ENCODE data around the gene SH3RF3.
A peak's percentile ranks its signal among the peaks of the same experiment; 100 is the strongest.

The SH3RF3 gene

DNA sequence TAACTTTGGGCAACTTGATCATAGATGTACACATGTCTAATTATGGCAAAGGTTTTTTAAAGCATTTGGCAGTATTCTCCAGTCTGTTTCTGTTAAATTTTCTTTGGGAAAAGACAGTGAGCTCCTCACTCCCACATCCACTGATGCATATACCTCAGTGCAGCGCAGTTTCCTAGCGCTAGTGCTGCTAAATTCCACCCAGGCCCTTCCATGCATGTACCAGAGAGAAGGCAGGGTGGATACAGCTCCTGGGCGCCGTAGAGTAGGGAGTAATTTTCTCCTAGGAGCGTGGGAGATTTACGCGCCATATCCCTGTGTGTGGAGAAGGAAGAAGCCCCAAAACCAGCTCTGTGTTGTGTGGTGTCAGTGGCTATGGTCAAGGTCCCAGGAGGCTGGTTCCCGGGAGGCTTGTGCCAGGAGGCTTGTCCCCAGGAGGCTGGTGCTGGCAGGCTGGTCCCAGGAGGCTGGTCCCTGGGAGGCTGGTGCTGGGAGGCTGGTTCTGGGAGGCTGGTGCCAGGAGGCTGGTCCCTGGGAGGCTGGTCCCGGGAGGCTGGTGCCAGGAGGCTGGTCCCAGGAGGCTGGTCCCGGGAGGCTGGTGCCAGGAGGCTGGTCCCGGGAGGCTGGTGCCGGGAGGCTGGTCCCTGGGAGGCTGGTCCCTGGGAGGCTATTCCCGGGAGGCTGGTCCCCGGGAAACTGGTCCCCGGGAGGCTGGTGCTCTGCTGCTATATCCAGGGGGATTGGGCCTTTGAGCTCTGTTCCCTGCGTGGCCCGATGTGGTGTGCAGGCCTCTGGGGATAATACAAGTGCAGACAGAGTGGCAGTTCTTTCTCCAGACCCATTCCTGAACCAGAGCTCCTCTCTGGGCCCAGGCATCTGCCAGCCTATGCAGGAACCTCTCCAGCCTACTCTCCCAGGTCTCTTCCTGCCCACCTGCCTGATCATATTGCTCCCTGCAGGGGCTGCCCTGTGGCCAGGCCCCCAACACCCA, 323.6 kb downstream of the SH3RF3 start:
- TF ChIP-seq, protein P1, sequence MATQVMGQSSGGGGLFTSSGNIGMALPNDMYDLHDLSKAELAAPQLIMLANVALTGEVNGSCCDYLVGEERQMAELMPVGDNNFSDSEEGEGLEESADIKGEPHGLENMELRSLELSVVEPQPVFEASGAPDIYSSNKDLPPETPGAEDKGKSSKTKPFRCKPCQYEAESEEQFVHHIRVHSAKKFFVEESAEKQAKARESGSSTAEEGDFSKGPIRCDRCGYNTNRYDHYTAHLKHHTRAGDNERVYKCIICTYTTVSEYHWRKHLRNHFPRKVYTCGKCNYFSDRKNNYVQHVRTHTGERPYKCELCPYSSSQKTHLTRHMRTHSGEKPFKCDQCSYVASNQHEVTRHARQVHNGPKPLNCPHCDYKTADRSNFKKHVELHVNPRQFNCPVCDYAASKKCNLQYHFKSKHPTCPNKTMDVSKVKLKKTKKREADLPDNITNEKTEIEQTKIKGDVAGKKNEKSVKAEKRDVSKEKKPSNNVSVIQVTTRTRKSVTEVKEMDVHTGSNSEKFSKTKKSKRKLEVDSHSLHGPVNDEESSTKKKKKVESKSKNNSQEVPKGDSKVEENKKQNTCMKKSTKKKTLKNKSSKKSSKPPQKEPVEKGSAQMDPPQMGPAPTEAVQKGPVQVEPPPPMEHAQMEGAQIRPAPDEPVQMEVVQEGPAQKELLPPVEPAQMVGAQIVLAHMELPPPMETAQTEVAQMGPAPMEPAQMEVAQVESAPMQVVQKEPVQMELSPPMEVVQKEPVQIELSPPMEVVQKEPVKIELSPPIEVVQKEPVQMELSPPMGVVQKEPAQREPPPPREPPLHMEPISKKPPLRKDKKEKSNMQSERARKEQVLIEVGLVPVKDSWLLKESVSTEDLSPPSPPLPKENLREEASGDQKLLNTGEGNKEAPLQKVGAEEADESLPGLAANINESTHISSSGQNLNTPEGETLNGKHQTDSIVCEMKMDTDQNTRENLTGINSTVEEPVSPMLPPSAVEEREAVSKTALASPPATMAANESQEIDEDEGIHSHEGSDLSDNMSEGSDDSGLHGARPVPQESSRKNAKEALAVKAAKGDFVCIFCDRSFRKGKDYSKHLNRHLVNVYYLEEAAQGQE (IDR thresholded peaks at IDR 0.05; ENCODE audit: insufficient read depth in 1 of 2, low read depth in 2 of 2, low read length in 2 of 2) = no peak

DNA sequence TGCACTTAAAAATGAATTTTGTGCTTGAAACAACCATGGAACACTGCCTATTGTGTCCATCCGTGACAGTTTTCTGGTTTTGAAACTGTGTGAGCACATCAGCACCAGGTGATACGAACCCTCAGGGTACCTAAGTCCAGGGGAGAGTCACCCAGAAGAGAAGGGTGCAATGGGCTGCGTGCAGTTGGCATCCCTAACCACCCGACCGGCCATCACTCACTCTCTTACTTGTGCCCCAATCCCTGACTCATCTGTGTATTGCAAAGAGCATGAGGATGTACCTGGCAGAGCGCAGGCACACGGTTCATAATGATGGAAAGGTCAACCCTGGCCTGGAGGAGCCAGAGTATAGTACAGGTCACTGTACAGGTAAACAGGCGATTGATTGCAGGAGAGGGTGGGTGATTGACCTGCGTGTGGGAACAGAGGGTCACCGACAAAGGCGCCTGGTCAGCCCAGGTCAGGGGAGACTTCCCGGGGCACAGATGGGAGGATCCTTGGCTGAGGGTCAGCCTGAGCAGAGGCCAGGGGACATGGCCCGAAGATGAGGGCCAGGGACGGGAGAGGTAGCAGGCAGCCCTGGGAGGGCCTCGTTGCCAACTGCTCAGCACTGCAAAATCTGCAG, 324.5 kb downstream of the SH3RF3 start:
- TF ChIP-seq TAF1 (IDR thresholded peaks at IDR 0.05; ENCODE audit: borderline replicate concordance, insufficient read depth, low read length) = no peak
- no peak for TF ChIP-seq POLR2AphosphoS5 (IDR thresholded peaks at IDR 0.05; ENCODE audit: low read depth, low read length)
- TF ChIP-seq FOXP2 (optimal IDR thresholded peaks at IDR 0.05; ENCODE audit: borderline replicate concordance, extremely low read depth, extremely low read length, insufficient read depth) = no peak
- TF ChIP-seq, protein P1 (IDR thresholded peaks at IDR 0.05; ENCODE audit: insufficient read depth in 1 of 2, low read depth in 2 of 2, low read length in 2 of 2) = no peak
- no peak for TF ChIP-seq SIN3A (IDR thresholded peaks at IDR 0.05; ENCODE audit: borderline replicate concordance, insufficient read depth, low read length)

DNA sequence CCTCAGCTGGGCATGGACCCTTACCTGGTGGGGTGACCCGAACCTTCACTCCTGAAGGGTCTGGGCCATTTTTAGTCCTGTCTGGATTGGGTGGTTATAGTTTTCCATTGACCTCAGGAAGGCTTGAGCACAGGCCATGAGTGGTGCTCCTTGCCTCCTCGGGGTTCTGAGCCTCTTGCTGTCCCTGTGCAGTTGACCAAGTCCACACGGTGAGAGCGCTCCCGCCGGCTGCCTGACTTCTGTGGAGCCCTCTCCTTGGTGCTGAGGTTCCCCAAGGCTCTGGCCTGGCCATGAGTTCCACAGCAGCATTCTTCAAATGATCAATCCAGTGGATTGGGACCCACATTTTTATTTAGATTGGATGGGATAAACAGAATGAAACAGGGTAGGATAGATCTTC, 325.3 kb downstream of the SH3RF3 start:
- TF ChIP-seq SIN3A (IDR thresholded peaks at IDR 0.05; ENCODE audit: borderline replicate concordance, insufficient read depth, low read length) = no peak
- TF ChIP-seq, protein P1 (IDR thresholded peaks at IDR 0.05; ENCODE audit: insufficient read depth in 1 of 2, low read depth in 2 of 2, low read length in 2 of 2) = peak in 1 of 2 experiments; percentile 73; a peak in 2 of 4 replicates

DNA sequence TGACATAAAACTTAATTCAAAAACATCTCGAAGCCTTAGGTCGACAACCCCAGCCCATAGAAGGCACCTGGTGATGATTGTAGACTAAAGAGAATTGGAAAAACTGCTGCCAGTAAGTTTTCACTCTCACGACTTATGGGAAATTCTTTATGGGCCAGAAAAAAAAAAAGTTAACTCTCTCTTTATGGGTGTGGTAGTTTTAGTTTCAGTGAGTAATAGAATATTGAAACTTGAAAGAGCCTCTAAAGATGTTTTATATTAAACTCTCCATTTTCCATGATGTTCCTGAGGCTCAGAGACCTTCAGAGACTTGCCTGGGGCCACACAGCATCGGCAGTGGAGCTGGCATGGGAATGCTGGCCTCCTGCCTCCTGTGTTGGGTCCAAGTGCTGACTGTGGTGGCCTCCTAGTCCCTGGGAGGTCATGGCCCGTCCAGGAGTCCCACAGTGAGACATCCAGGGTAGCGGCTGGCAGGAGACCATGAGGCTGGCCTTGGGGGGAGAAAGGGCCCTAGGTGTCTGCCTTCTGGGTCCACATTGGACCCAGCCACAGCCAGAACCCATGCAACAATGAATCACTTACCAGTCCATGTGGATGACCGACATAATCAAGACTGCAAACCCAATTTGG, 325.9 kb downstream of the SH3RF3 start:
- TF ChIP-seq TAF1 (IDR thresholded peaks at IDR 0.05; ENCODE audit: borderline replicate concordance, insufficient read depth, low read length) (no peak), SIN3A (IDR thresholded peaks at IDR 0.05; ENCODE audit: borderline replicate concordance, insufficient read depth, low read length) (no peak), POLR2AphosphoS5 (IDR thresholded peaks at IDR 0.05; ENCODE audit: low read depth, low read length) (no peak), FOXP2 (optimal IDR thresholded peaks at IDR 0.05; ENCODE audit: borderline replicate concordance, extremely low read depth, extremely low read length, insufficient read depth) (no peak)
- TF ChIP-seq, protein P1 (IDR thresholded peaks at IDR 0.05; ENCODE audit: insufficient read depth in 1 of 2, low read depth in 2 of 2, low read length in 2 of 2) = no peak
